ENCODE results near the gene TEN1. TPM values are rescaled to one million over a fixed set of nuclear protein-coding genes. Genes with fewer than 3 reads are reported as not detected.

TEN1 gene
- 10 to 100 TPM in 1 of 2 experiments, 1 to 10 TPM in 1; 9.8 to 13.6 TPM for total RNA-seq

- Mint-ChIP-seq H3K4me3 (peak within 1 kb of the TSS; percentile 89), H3K4me1 (peaks cover 30% of the 10 kb centered on the region), H3K36me3 (ENCODE audit: low read depth) (peaks cover 9% of the 10 kb centered on the region), H3K27me3 (no peaks in the 10 kb centered on the region), H3K9me3 (ENCODE audit: low read depth) (no peaks in the 10 kb centered on the region), H3K27ac (peak within 1 kb of the TSS; percentile 94)
- intact Hi-C loops (cut with DNase I, micrococcal nuclease): loop anchor here (1.0 to 5.0 kb wide), 17 partner anchors 26 to 758 kb away; partner anchors contain the start of genes FBF1 (in 2 of the 2), EXOC7 (in 1 of the 2), MFSD11 (in 1 of the 2) and RECQL5 (in 1 of the 2)
- ATAC-seq (peak; percentile 96), DNase-seq (peak; percentile 98)
- ChIA-PET CTCF (interaction anchor here (0.7 to 1.0 kb wide), 2 partner anchors 18 to 21 kb away, joined by 3 to 4 read pairs; partner anchors contain the start of gene CDK3), POLR2A (interaction anchor here (0.6 to 1.1 kb wide), 2 partner anchors 101 to 187 kb away, joined by 3 read pairs; partner anchors contain the start of gene TRIM47)
These were observed at the start of gene TEN1, which contains the start of gene ACOX1 for GRCh38 chr17:75978938-75979704. TSS of gene TEN1 (plus strand) at chr17:75979240. CDS start at chr17:75986193, 6,953 bp downstream. TSS of gene ACOX1 (minus strand) at chr17:75979166. CDS start at chr17:75979073, 93 bp downstream.

GRCh38 chr17:75931062-75931461 is 48.0 kb upstream of the TEN1 start:
- ChIA-PET POLR2A (no interaction called here), CTCF (no interaction called here)
- Mint-ChIP-seq H3K36me3 (ENCODE audit: low read depth) (peaks cover 15% of the 10 kb centered on the region), H3K4me1 (no peaks in the 10 kb centered on the region), H3K27me3 (no peaks in the 10 kb centered on the region), H3K4me3 (no peak overlapping the region), H3K27ac (no peak overlapping the region), H3K9me3 (ENCODE audit: low read depth) (no peaks in the 10 kb centered on the region)
- intact Hi-C loops (cut with DNase I, micrococcal nuclease): no loop called here
- no peak for ATAC-seq
- DNase-seq: no peak

GRCh38 chr17:75932852-75933251 is 46.2 kb upstream of the TEN1 start:
- CTCF ChIA-PET: interaction anchor here (0.9 to 1.5 kb wide), 2 partner anchors 64 to 67 kb away, joined by 3 read pairs; partner anchors contain the start of gene CDK3
- no peaks in the 10 kb centered on the region for H3K9me3 Mint-ChIP-seq (ENCODE audit: low read depth)
- no peak overlapping the region for H3K27ac Mint-ChIP-seq
- H3K27me3 Mint-ChIP-seq: no peaks in the 10 kb centered on the region
- H3K4me1 Mint-ChIP-seq: no peaks in the 10 kb centered on the region
- no peak for ATAC-seq
- H3K36me3 Mint-ChIP-seq (ENCODE audit: low read depth): peaks cover 7% of the 10 kb centered on the region
- intact Hi-C loops (cut with DNase I, micrococcal nuclease): no loop called here
- no peak overlapping the region for H3K4me3 Mint-ChIP-seq
- POLR2A ChIA-PET: interaction anchor here (0.6 kb wide), 1 partner anchor 71 kb away, joined by 4 read pairs; no protein-coding TSS in a partner anchor
- DNase-seq: no peak

- peaks cover 7% of the 10 kb centered on the region for H3K36me3 Mint-ChIP-seq (ENCODE audit: low read depth)
- ChIA-PET CTCF (interaction anchor here (0.7 to 1.5 kb wide), 4 partner anchors 37 to 72 kb away, joined by 3 to 6 read pairs (median 3); partner anchors contain the start of genes CDK3 and TRIM65), POLR2A (no interaction called here)
- no peaks in the 10 kb centered on the region for H3K4me1 Mint-ChIP-seq
- ATAC-seq (no peak), DNase-seq (no peak)
- no peak overlapping the region for H3K27ac Mint-ChIP-seq
- intact Hi-C loops (cut with DNase I, micrococcal nuclease): no loop called here
- H3K9me3 Mint-ChIP-seq (ENCODE audit: low read depth): no peaks in the 10 kb centered on the region
- H3K27me3 Mint-ChIP-seq: no peaks in the 10 kb centered on the region
- H3K4me3 Mint-ChIP-seq: no peak overlapping the region
These were observed 45.2 kb upstream of the TEN1 start for GRCh38 chr17:75933808-75934207.

- H3K4me1 Mint-ChIP-seq: peaks cover 13% of the 10 kb centered on the region
- ChIA-PET POLR2A (no interaction called here), CTCF (interaction anchor here (1.0 kb wide), 1 partner anchor 10 kb away, joined by 3 read pairs; no protein-coding TSS in a partner anchor)
- no peaks in the 10 kb centered on the region for H3K9me3 Mint-ChIP-seq (ENCODE audit: low read depth)
- peaks cover 3% of the 10 kb centered on the region for H3K36me3 Mint-ChIP-seq (ENCODE audit: low read depth)
- no peaks in the 10 kb centered on the region for H3K27me3 Mint-ChIP-seq
- intact Hi-C loops (cut with DNase I, micrococcal nuclease): no loop called here
- no peak for ATAC-seq
- DNase-seq: no peak
- H3K27ac Mint-ChIP-seq: no peak overlapping the region
- no peak overlapping the region for H3K4me3 Mint-ChIP-seq
These were observed 41.4 kb upstream of the TEN1 start for GRCh38 chr17:75937652-75938051.

GRCh38 chr17:75940727-75941441 is 38.2 kb upstream of the TEN1 start, which contains the start of gene FBF1:
TSS of gene FBF1 (minus strand) at chr17:75941042. CDS start at chr17:75938149, 2,893 bp downstream.
- ChIA-PET CTCF (interaction anchor here (0.5 to 1.7 kb wide), 9 partner anchors 12 to 736 kb away, joined by 3 to 5 read pairs (median 3); partner anchors contain the start of gene CDK3), POLR2A (interaction anchor here (0.6 to 1.0 kb wide), 2 partner anchors 79 to 166 kb away, joined by 4 to 5 read pairs; no protein-coding TSS in a partner anchor)
- H3K27ac Mint-ChIP-seq: peak within 1 kb of the TSS; percentile 82
- no peaks in the 10 kb centered on the region for H3K36me3 Mint-ChIP-seq (ENCODE audit: low read depth)
- ATAC-seq: peak; percentile 100
- peak; percentile 94 for DNase-seq
- peaks cover 13% of the 10 kb centered on the region for H3K4me1 Mint-ChIP-seq
- H3K9me3 Mint-ChIP-seq (ENCODE audit: low read depth): no peaks in the 10 kb centered on the region
- no peaks in the 10 kb centered on the region for H3K27me3 Mint-ChIP-seq
- intact Hi-C loops (cut with DNase I, micrococcal nuclease): loop anchor here (1.0 to 2.0 kb wide), 8 partner anchors 36 to 616 kb away; partner anchors contain the start of genes ACOX1 (in 2 of the 2), TEN1 (in 2 of the 2), TRIM65 (in 1 of the 2) and UNK (in 1 of the 2)
- peak within 1 kb of the TSS; percentile 92 for H3K4me3 Mint-ChIP-seq

GRCh38 chr17:75941442-75941819 is 37.6 kb upstream of the TEN1 start:
- intact Hi-C loops (cut with DNase I, micrococcal nuclease): loop anchor here (1.0 to 2.0 kb wide), 8 partner anchors 36 to 615 kb away; partner anchors contain the start of genes ACOX1 (in 2 of the 2), TEN1 (in 2 of the 2), TRIM65 (in 1 of the 2) and UNK (in 1 of the 2)
- ATAC-seq: no peak
- POLR2A ChIA-PET: interaction anchor here (0.6 to 1.0 kb wide), 2 partner anchors 78 to 165 kb away, joined by 4 to 5 read pairs; no protein-coding TSS in a partner anchor

GRCh38 chr17:75942473-75942872 is 36.6 kb upstream of the TEN1 start:
- Mint-ChIP-seq H3K27ac (no peak overlapping the region), H3K36me3 (ENCODE audit: low read depth) (peaks cover 2% of the 10 kb centered on the region), H3K4me1 (peaks cover 13% of the 10 kb centered on the region), H3K4me3 (no peak overlapping the region), H3K9me3 (ENCODE audit: low read depth) (no peaks in the 10 kb centered on the region), H3K27me3 (no peaks in the 10 kb centered on the region)
- ATAC-seq: no peak
- ChIA-PET POLR2A (interaction anchor here (0.6 kb wide), 1 partner anchor 112 kb away, joined by 3 read pairs; no protein-coding TSS in a partner anchor), CTCF (interaction anchor here (1.1 kb wide), 1 partner anchor 12 kb away, joined by 6 read pairs; no protein-coding TSS in a partner anchor)
- intact Hi-C loops (cut with DNase I, micrococcal nuclease): no loop called here
- DNase-seq: no peak

More at GRCh38 chr17:75941442-75941819, 37.6 kb upstream of the TEN1 start:
- Mint-ChIP-seq H3K4me1 (peaks cover 13% of the 10 kb centered on the region), H3K4me3 (peak overlapping the region; percentile 92), H3K36me3 (ENCODE audit: low read depth) (no peaks in the 10 kb centered on the region), H3K27me3 (no peaks in the 10 kb centered on the region), H3K9me3 (ENCODE audit: low read depth) (no peaks in the 10 kb centered on the region), H3K27ac (peak overlapping the region; percentile 74)
- CTCF ChIA-PET: interaction anchor here (0.5 to 1.6 kb wide), 8 partner anchors 12 to 736 kb away, joined by 3 to 5 read pairs (median 3); partner anchors contain the start of gene CDK3
- DNase-seq: no peak

GRCh38 chr17:75943491-75943890 is 35.5 kb upstream of the TEN1 start:
- intact Hi-C loops (cut with DNase I, micrococcal nuclease): no loop called here
- Mint-ChIP-seq H3K27me3 (no peaks in the 10 kb centered on the region), H3K9me3 (ENCODE audit: low read depth) (no peaks in the 10 kb centered on the region), H3K27ac (no peak overlapping the region), H3K4me3 (no peak overlapping the region), H3K4me1 (peaks cover 13% of the 10 kb centered on the region), H3K36me3 (ENCODE audit: low read depth) (peaks cover 2% of the 10 kb centered on the region)
- no peak for ATAC-seq
- ChIA-PET CTCF (interaction anchor here (0.5 kb wide), 1 partner anchor 437 kb away, joined by 3 read pairs; no protein-coding TSS in a partner anchor), POLR2A (interaction anchor here (0.7 kb wide), 1 partner anchor 170 kb away, joined by 5 read pairs; no protein-coding TSS in a partner anchor)
- no peak for DNase-seq

GRCh38 chr17:75945211-75945610 is 33.8 kb upstream of the TEN1 start:
- POLR2A ChIA-PET: no interaction called here
- ATAC-seq: no peak
- H3K36me3 Mint-ChIP-seq (ENCODE audit: low read depth): peaks cover 6% of the 10 kb centered on the region
- H3K4me1 Mint-ChIP-seq: peaks cover 11% of the 10 kb centered on the region
- no peaks in the 10 kb centered on the region for H3K27me3 Mint-ChIP-seq
- no peak for DNase-seq
- intact Hi-C loops (cut with DNase I, micrococcal nuclease): no loop called here
- H3K27ac Mint-ChIP-seq: no peak overlapping the region
- H3K9me3 Mint-ChIP-seq (ENCODE audit: low read depth): no peaks in the 10 kb centered on the region
- CTCF ChIA-PET: interaction anchor here (0.6 to 1.1 kb wide), 2 partner anchors 9 to 39 kb away, joined by 3 read pairs; no protein-coding TSS in a partner anchor
- no peak overlapping the region for H3K4me3 Mint-ChIP-seq
